Testis (tissue), 2 donors: Measurements from ENCODE around the gene CPAMD8.

Experiments used
- POLR2A ChIP-seq: fragments of 450-650 bp; IDR thresholded peaks from one replicate; pipeline ENCODE4 v1.6.1; 2017; ENCODE audit warnings: antibody characterized with exemption, mild to moderate bottlenecking, moderate library complexity
- TF ChIP-seq, protein P1 (sequence below), 3 experiments: fragments of 450-650 bp in 2 of 3; fragments of 200-600 bp in 1 of 3; sonication (generic) in 1 of 3; IDR thresholded peaks; one replicate each; pipeline ENCODE4 v1.5.1; 2016 to 2019; ENCODE audit warnings: antibody characterized with exemption in 3 of 3, mild to moderate bottlenecking in 2 of 3, moderate library complexity in 1 of 3

DNA sequence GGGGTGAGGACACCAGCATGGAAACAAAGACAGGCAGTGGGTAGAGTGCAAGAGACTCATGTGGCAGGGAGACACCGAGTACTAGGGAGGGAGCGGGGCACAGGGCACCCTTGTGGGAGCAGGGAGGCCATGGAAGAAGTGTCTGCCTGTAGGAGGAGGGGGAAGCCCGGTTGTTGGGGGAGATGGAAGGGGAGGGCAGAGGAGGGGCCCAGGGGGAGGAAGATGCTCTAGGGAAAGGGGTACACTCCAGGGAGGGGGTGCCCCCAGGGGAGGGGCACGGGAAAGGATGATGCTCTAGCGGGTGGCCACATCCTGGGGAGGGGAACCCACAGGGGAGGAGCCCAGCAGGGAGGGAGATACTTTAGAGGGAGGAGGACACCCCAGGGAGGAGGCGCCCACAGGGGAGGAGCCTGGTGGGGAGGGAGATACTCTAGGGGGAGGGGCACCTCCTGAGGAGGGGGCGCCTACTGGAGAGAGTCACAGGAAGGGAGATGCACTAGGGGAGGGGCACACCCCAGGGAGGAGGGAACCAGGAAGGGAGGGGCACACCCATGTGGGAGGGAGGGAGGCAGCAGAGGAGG lies 24.9 kb downstream of the CPAMD8 start:
- TF ChIP-seq POLR2A: no peak
- TF ChIP-seq, protein P1, sequence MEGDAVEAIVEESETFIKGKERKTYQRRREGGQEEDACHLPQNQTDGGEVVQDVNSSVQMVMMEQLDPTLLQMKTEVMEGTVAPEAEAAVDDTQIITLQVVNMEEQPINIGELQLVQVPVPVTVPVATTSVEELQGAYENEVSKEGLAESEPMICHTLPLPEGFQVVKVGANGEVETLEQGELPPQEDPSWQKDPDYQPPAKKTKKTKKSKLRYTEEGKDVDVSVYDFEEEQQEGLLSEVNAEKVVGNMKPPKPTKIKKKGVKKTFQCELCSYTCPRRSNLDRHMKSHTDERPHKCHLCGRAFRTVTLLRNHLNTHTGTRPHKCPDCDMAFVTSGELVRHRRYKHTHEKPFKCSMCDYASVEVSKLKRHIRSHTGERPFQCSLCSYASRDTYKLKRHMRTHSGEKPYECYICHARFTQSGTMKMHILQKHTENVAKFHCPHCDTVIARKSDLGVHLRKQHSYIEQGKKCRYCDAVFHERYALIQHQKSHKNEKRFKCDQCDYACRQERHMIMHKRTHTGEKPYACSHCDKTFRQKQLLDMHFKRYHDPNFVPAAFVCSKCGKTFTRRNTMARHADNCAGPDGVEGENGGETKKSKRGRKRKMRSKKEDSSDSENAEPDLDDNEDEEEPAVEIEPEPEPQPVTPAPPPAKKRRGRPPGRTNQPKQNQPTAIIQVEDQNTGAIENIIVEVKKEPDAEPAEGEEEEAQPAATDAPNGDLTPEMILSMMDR (IDR thresholded peaks at IDR 0.05): no peak
